ENCODE measurements around the gene CAPN14.
"Not testable (repeated sequence)": the region's sequence is repeated elsewhere in the genome, so short reads cannot be mapped to it uniquely, and the experiment has no call there.

The CAPN14 gene

DNA sequence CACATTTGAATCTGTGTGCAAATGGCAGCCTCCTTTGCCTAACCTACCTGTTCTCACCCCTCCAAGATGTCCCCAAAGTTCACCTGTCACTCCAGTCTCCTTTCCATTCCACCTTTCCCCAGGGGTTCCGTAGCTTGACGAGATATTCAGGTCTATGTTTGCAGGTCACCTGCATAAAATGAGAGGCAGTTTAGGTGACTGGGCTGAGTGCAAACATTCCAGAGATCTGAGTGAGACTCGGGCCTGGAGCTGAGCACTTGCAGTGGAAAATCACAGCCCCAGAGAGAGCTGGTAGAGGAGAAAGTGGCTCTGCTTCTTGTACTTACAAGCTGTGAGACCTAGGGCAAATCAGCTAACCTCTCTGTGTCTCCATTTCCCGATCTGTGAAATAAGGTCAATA, 20.1 kb downstream of the CAPN14 start:
- DNase-seq (ENCODE audit: low read depth), result no peak

DNA sequence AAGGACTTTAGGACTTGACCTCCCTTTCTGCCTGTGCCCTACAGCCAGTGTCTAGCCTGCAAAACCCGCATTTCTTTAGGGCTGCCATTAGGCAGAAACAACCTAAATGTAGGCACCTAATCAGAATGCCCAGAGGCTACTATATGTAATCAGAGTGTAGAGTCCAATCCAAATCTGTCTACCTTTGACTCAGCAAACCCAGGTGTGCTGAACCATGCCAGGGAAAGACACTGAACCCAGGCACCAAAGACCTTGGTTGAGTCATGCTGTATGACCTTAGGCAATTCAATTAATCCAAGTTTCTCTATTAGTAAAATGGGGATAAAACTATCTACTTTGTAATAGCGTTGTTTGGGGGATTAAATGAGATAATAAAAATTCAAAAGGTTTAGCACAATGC, 20.7 kb downstream of the CAPN14 start:
- DNase-seq (ENCODE audit: low read depth), result no peak

DNA sequence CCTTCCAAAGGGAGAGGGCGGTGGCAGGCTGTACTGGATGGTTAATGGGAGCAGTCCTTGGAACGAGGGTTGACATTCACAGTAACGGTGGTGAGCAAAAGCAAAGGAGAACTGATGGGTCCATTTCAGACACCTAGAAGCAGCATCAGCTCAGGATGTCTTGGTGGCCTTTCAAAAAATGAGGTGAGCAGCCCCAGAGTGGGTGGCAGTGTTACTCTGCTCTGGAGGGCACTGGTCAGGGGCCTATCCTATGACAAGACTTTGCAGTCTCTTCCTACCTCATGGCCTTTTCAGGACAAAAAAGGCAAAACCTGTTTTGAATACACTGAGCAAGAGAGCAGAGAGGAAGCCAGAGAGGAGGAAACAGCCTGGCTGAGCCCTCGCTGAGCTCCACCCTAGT, 23.5 kb downstream of the CAPN14 start:
- DNase-seq (ENCODE audit: low read depth), result no peak

DNA sequence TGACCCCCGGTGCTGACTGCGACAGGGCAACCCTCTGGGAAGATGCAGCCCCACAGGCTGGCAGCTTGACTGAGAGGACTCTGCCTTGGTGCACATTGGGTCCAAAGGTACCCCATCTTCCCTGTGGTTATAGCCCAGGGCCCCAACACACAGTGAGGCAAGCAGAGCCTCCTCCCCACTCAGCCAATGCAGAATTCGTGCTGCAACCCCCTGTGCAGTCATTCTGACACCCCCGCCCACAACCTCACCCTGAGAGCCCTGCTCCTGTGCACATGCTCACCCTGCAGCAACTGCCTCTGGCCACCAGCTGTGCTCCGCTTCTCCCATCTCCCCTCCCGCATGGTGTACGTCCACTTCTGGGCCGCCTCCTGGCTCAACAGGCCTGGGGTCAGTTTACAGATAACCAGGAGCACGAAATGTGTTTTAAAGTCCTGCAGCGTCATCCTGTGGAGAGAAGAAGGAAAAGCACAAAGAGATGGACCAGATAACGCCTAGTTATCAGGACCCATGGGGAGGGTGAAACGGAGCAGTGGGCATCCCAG, 24.4 kb downstream of the CAPN14 start:
- DNase-seq (ENCODE audit: low read depth), result no peak

DNA sequence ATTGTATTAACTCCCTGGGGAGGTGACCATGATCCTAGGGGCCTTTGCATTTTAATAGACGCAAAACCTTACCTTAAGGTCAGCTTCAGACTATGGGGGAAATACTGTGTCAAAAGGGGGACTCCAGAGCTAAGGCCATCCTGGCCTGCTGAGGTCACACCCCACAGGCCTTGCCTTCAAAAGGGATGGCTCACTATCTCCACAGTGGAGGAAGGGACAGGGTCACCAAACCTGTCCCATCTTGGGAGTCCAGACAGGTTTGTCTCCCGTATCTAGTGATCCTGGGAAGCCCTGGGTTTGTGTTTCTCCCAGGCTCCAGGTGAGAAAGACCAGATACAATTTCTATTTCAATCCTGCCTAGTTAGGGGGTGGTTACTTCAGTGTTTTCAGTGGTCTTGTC, 24.9 kb downstream of the CAPN14 start:
- no peak for DNase-seq (ENCODE audit: low read depth)

DNA sequence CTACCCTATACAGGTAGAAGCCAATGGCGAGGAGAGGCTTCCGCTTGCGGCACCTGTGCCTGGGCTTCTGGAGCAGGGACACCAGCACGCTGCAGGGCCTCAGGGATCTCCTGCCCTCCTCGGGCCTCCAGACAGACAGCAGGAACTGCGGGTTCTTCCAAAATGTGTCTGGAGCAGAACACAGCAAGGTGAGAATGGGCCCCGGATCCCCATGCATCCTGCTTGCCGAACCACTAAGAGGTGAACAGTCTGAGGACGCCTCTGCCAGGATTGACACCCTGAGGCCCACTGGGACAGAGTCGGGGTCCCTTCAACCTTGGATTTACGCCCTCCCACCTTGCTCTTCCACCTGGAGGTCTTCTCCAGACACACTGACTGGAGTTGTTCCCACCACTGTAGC, 25.4 kb downstream of the CAPN14 start:
- DNase-seq (ENCODE audit: low read depth), result no peak

DNA sequence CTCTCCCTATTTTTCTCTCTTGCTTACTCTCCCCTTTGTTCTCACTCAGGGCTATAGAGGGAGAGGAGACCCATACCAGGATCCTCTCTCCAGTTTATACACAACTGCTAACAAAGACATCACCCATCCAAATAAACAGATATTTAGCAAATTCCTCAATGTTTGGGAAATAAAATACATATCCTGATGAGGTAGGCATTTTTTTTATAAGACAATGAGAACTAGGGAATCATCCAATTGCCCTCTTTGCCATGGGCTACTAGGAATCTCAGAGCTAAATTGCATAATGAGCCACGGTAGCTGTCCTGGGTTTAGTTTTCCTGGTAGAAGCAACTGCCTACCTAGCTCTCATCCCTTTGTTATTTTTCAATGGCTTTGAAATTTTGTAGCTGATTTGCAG, 27.1 kb downstream of the CAPN14 start:
- DNase-seq (ENCODE audit: low read depth), result no peak

DNA sequence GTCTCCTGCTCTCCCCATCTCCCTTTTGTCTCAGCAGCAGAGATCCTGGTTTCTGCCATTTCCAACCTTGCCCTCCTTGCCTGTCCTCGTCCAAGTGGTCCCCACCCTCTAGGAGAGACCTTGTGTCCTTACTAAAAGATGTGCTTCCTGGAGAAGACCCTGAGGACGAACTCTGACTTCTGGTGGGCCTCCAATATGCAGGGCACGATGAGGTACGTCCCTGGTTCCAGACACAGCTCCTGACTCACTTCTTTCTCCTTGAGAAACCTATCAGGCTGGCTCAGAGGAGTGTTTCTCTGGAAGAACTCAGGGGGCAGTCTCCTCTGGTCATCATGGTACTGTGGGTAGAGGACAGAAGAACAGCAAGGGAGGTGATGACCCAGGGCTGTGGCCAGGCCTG, 28.2 kb downstream of the CAPN14 start:
- DNase-seq (ENCODE audit: low read depth), result no peak

DNA sequence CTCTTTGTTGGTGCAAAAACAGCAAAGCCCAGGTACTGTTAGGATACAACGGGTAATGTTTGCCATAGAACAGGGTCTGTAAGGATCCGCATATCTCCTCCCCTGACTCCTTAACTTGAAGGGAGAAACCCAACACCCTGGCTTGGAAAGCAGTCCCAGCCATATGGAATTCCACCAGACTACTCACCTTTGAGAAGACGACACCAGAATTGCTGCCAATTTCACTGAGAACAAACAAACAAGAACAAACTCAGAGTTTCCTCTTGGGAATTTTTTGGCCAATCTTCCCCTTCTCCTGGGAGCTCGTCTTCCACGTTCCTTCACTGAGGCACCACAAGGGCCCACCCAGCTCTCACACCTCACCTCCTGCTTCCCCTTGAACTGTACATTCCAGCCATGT, 29.2 kb downstream of the CAPN14 start:
- DNase-seq (ENCODE audit: low read depth), result no peak

DNA sequence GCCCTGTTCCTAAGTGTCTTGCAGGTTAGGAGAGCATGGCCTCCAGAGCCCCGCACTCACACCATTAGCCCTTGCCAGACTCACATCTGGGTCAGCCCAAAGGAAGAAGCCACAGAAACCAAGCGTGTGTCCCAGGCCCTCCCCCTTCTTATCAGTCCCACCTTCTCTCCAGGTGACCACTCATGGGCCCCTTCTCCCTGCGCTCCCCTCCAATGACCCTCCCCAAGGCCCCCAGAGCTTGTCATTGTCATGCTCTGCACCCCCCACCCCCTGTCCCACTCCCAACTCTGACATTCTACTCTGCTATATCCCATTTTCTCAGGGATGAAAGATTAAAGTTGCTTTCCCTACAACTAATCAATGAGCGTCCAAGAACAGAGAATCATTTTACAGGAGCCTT, 30.1 kb downstream of the CAPN14 start:
- no peak for DNase-seq (ENCODE audit: low read depth)

DNA sequence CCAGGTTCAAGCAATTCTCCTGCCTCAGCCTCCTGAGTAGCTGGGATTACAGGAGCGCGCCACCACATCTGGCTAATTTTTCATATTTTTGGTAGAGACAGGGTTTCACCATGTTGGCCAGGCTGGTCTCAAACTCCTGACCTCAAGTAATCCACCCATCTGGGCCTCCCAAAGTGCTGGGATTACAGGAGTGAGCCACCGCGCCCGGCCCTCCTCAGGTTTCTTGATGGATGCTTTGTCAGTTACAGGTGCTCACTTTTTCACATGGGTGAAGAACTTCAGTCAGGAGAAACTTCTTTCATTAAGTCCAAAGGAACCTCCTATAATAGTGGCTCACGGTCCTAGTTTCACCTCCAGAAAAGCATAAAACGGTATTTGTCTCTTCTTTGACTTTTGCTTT, 33.3 kb downstream of the CAPN14 start:
- DNase-seq (ENCODE audit: low read depth), result not testable (repeated sequence)

DNA sequence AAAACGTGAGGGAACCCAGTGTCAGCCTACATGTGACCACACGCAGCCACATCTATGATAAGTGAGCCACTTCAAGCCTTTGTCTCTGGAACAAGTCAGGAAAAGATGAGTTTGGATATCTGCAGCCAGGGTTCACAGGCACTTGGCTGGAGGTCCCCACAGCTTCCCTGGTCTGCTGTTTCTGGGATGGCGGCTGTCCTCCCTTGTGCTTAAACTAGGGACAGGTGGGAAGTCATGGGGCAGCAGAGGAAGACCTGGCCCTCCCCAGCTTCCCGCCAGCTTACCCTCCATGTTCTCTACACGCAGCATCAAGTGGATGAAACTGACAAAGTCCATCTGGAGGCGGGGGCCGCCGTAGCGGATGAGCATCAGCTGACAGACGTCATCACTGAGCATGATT, 40.6 kb downstream of the CAPN14 start:
- no peak for DNase-seq (ENCODE audit: low read depth)

DNA sequence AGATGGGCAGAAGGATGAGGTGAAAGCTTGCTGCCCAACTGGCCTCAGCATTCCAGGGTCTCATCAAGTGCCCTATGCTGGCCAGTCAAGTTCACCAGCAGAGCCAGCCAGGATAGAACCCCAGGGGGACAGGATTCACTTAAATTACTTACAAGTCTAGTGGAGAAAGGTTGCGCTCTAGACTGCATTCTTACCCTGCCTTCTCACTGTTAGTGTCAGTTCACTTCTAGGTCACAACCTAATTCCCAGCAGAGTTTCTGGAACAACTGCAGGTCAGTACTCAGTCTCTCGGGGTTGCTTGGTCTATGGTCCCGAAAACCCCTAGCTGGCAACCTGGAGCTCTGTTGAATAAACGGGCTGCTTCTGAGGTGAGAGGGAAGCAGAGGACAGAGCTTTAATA, 46.2 kb downstream of the CAPN14 start:
- DNase-seq (ENCODE audit: low read depth), result no peak

DNA sequence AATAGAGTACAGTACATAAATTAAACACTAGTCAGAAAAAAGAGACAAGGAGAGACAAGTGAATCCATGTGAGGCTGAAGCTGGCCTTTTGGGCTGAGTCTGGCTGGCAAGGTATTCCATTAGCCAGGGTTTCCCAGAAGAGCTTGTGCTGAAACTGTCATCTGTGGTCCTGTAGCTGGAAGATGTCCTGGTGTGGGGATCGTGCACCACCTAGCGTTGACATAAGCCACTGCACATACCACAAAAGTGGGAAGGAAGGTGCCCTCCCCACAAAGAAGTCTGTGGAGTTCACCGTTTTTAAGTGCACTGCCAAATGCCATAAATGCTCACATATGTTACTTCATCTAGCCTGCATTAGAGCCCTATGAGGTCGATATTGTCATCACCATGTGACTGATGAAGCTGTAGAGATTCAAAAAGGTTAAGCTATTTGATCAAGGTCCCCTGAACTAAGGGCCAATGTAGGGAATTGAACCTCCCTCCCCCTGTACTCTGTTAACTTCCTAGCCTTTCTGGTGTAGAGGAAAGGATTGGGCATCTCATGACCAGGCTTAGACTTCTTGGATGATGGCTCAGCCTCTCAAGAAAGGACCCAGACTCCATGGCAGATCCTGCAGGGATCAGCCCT, 47.1 kb downstream of the CAPN14 start:
- peak; percentile 17 for DNase-seq (ENCODE audit: low read depth)

DNA sequence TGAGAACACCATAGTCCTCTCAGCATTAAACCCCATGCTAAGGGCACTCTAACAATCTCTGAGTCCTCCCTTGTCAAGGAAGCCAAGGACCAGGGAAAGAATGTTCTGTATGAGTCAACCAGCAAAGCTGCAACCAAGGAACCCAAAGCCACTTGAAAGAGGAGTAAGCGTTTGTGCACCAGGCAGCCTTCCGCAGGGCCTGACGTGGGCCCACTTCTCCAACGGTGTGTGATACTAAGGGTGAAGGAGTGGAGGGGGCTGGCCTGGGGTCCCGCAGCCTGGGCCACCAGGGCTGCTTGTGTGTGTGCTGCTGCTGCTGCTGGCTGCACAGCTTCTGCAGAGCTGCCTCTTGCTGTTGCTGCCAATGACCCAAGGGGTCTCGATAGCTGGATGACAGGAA, 49.0 kb downstream of the CAPN14 start:
- no peak for DNase-seq (ENCODE audit: low read depth)

DNA sequence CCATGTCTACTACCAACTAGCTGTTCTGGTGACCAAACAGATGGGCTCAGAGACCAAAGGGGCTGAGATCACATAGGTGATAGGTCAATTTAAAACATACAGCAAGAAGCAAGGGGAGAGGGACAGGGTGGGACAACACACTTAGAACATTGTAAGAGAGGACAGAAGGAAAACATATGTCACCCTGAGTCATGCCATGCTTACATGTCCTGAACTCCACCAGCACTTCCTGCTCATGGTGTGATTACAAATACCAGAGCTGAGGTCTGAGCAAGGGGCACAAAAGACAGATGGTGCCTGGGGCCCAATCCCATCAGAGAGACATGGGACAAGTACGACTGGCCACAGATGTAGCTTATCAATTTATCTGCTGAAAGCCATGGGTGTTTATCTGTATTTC, 50.4 kb downstream of the CAPN14 start:
- no peak for DNase-seq (ENCODE audit: low read depth)

DNA sequence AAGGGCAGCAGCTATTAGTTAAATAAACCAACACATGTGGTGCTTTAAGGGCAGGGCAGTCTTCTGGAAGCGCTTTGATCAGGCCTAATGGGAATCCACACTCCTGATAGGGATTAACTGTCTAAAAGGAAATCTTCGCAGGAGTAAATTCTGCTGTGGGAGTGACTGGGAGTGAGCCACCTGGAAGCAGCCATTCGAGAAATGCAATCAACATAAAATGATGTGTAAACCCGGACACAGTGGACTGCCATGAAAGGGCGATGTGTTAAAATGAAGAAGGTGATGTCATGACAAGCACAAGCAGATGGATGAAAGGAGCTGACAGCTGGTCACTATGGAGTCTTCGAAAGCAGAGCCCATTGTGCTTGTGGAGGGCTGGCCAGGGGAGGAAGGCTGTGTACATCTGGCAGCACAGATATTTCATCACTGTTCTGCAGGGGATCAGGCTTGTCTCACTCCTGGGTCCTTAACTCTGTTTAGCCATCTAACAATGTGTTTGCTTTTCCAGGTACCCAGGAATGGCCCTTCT, 54.2 kb downstream of the CAPN14 start:
- no peak for DNase-seq (ENCODE audit: low read depth)

DNA sequence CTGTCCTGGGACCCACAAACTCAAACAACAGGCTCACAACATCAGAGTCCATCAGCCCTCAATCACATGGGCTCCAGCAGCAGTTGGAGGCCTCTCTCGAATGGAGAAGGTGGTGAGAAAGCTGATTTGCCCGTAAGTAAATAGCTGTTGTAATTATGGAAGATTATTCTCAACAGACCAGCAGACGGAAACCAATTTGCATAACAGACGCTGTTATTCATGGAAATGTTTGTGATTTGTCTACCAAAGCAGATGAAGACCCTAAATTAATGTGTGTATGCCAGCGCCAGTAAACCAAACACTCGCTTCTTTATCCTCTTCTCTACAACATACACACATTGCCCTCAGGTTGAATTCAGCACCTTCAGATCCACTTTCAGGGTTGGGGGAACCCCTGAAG, 55.7 kb downstream of the CAPN14 start:
- no peak for DNase-seq (ENCODE audit: low read depth)

DNA sequence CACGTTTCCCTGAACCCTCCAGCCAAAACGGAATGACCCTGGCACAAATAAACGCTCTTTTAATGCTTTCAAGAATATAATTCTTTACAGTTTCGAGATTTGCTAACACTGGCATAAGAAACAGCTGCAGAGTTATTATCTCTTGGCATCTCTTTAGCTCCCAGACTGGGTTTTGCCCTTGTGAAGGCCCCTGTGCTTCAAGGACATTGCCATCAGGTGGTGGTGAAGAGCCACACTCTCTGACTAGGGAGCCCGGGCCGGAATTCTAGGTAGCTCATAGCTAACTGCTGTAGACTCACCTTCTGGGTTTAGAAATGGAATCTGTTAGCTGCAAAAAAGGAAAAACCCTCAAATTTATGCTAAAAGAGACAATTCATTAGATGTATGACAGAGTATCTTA, 65.8 kb downstream of the CAPN14 start:
- no peak for DNase-seq (ENCODE audit: low read depth)

DNA sequence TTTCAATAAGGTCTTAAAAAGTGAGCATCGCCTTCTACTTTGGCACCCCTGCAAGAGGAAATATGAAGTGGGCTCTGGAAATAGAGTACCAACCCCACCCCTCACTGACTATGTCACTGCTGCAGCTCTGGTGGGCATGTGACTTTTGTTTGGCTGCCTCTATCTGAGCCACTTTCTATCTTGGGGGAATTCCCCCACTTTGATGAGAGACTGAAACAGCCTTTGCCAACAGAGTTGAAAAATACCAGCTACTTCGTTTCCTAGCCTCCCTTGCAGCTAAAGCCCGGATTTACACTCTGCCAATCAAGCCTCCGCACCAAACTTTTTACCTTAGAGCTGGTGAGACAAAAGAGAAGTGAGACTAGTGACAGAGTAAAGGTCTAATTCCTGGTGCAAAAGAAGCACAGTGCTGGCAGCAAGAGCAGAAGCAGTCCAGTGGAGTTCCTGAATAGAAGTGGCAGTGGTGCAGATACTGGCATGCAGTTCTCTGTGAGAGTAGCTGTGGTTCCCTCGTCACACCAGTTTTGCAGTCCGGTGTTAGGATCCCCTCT, 67.1 kb downstream of the CAPN14 start:
- DNase-seq (ENCODE audit: low read depth), result no peak

DNA sequence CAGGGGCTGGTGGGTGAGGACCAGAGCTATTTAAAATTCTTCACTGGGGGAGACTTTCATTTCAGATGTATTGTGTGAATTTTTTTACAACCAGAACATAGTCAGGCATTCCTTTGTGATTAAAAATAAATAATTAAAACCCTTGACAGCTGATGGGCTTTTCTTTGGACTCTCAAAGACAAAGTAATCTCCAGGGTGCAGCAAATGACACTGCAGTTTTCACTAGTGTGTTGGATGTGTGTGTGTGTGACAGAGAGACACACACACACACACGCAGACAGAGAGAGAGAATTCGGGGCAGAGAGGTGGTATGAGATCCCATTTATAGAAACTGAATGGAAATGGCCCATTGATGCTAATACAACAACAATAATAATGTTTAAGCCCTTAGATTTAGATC, 68.8 kb downstream of the CAPN14 start:
- DNase-seq (ENCODE audit: low read depth), result no peak

DNA sequence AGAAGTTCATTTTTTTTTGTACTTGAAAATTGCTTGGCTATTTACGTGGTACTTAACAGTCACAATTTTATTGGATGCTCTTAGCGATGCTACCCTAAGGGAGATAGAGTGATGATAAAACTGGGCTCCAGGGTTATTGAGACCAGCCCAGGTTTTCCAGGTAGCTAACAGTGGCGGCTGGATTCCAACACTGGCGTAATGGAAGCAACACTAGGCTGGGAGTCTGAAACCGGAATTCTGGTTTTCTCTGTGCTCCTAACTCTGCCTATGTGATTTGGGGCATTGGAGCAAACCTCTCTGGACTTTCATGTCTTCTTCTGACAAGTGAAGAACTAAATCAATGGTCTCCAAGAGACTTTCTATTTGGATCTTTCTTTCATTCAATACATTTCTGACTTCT, 69.7 kb downstream of the CAPN14 start:
- DNase-seq (ENCODE audit: low read depth), result no peak

DNA sequence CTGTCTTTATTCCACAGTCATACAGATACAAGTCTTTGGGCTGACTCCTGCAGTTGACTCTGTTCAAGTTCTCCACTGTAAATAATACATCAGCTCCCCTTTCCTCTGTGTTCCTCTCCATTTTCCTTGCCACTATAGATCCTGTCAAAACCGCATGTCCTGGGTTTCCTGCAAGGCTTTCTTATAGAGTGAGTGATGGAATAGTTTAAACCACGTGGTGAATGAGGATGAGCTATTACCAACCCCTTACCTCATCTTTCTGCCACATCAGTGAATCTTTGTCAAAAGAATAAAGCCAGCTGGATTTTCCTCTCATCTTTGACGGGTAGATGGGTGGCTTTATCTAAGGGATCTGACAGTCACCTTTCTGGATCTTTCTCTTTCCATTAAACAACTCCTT, 75.2 kb downstream of the CAPN14 start:
- DNase-seq (ENCODE audit: low read depth), result no peak

DNA sequence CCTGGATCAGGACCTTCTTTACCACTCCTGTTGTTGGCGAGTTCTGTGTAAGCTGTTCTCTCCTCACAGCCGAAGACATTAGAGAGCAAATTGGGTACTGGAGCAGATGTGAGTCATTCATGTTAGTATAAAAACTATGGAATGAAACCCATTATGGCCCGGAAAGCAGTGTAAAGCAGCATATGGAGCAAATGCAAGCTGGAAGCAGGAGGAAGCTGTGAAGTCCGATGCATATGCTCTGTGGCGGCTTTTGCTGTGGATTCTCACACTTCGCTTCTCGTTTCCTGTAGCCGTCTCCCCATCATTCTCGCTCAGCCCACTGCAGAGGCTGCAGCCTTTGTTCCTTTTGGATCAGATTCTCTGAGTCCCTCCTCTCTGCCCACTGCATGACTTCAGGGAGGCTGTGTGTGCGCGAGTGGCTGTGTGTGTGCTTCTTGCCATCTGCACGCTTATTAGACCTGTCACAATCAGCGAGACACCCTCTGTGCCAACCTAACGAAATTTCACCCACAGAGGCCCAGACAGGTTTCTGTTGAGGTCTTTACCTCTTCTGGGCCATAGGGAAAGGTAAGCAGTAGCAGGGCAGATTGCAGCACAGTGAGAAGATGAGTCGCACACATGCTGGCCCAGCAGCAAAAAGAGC, 75.8 kb downstream of the CAPN14 start:
- DNase-seq (ENCODE audit: low read depth), result no peak

Data from stimulated activated CD8-positive, alpha-beta memory T cell treated with anti-CD3 and anti-CD28 coated beads, Interleukin-12 subunit alpha, Interleukin-12 subunit beta, amount 100 ng/mL, for 1 hour (primary cell).